IMR-90 (cell line): ENCODE measurements around the gene ZNF423. TPM values are rescaled to one million over a fixed set of nuclear protein-coding genes. Genes with fewer than 3 reads are reported as not detected.

ENCODE experiments used
- ATAC-seq: fragments of 200-7000 bp; cut with Tn5 transposase; 2 replicates; pipeline ENCODE4 v1.9.1; 2020; ENCODE audit warnings: low read depth, mild to moderate bottlenecking, moderate library complexity
- BruUV-seq: library from RNA; stranded (reverse); fragments of 400-500 nt; replicated peaks from 2 replicates; lab custom pipeline; 2021; lab: Mats Ljungman, UMichigan
- CTCF ChIA-PET: fragments of 300-600 bp; formaldehyde crosslinking; extraction: SDS; loops from one replicate; lab custom pipeline; 2021; ENCODE audit warnings: antibody characterized with exemption; lab: Yijun Ruan, JAX
- POLR2A ChIA-PET: fragments of 300-600 bp; sonication (Branson Sonifier 250); formaldehyde crosslinking; loops from one replicate; lab custom pipeline; 2022; ENCODE audit warnings: antibody characterized with exemption; ENCODE audit not compliant: unreplicated experiment; lab: Charles Lee
- DNase-seq: peaks from one replicate; pipeline ENCODE4 v3.0.0; 2013
- H2AFZ ChIP-seq: replicated peaks from 2 replicates; pipeline ENCODE3; 2013; ENCODE audit warnings: low read length, mild to moderate bottlenecking; ENCODE audit not compliant: poor library complexity
- H2AK5ac ChIP-seq: 2 replicates; pipeline ENCODE4 v1.6.1; 2013; ENCODE audit warnings: low read depth, low read length, inconsistent platforms
- H2AK9ac ChIP-seq: replicated peaks from 2 replicates; pipeline ENCODE3; 2013; ENCODE audit warnings: mild to moderate bottlenecking, low read depth, low read length, moderate library complexity; ENCODE audit not compliant: poor library complexity
- H2BK120ac ChIP-seq: 2 replicates; pipeline ENCODE4 v1.6.1; 2013; ENCODE audit warnings: low read depth, low read length, inconsistent platforms
- H2BK15ac ChIP-seq: 3 replicates; pipeline ENCODE4 v1.6.1; 2013; ENCODE audit warnings: low read depth, low read length, inconsistent platforms
- H2BK20ac ChIP-seq: 2 replicates; pipeline ENCODE4 v1.6.1; 2013; ENCODE audit warnings: low read depth, mild to moderate bottlenecking, inconsistent platforms, low read length, moderate library complexity
- H2BK5ac ChIP-seq: 2 replicates; pipeline ENCODE4 v1.6.1; 2013; ENCODE audit warnings: mild to moderate bottlenecking, low read depth, low read length, inconsistent platforms; ENCODE audit not compliant: poor library complexity, severe bottlenecking
- H3K14ac ChIP-seq: replicated peaks from 2 replicates; pipeline ENCODE4 v1.6.1; 2013; ENCODE audit warnings: low read depth, low read length, inconsistent platforms
- H3K18ac ChIP-seq: 2 replicates; pipeline ENCODE4 v1.6.1; 2013; ENCODE audit warnings: low read depth, low read length, control low read depth
- H3K23ac ChIP-seq: 2 replicates; pipeline ENCODE4 v1.6.1; 2013; ENCODE audit warnings: low read depth, low read length, inconsistent platforms
- H3K27ac ChIP-seq: 2 replicates; pipeline ENCODE4 v1.5.1; 2013; ENCODE audit warnings: mild to moderate bottlenecking, control low read depth, low read length; ENCODE audit not compliant: insufficient read depth
- H3K27me3 ChIP-seq: 2 replicates; pipeline ENCODE4 v1.6.1; 2013; ENCODE audit warnings: low read length; ENCODE audit not compliant: control insufficient read depth, insufficient read depth
- H3K36me3 ChIP-seq: 2 replicates; pipeline ENCODE4 v1.6.1; 2013; ENCODE audit warnings: low read length, mixed read lengths; ENCODE audit not compliant: control insufficient read depth, insufficient read depth
- H3K4ac ChIP-seq: 2 replicates; pipeline ENCODE4 v1.6.1; 2013; ENCODE audit warnings: low read depth, low read length, inconsistent platforms
- H3K4me1 ChIP-seq: 2 replicates; pipeline ENCODE4 v1.6.1; 2013; ENCODE audit warnings: low read length, mixed read lengths; ENCODE audit not compliant: control insufficient read depth, insufficient read depth
- H3K4me2 ChIP-seq: 2 replicates; pipeline ENCODE4 v1.6.1; 2013; ENCODE audit warnings: low read depth, mild to moderate bottlenecking, control low read depth, low read length, moderate library complexity
- H3K4me3 ChIP-seq: 2 replicates; pipeline ENCODE4 v1.5.1; 2013; ENCODE audit warnings: low read depth, mild to moderate bottlenecking, control low read depth, low read length, moderate library complexity; ENCODE audit not compliant: insufficient read depth
- H3K56ac ChIP-seq: 2 replicates; pipeline ENCODE4 v1.6.1; 2013; ENCODE audit warnings: low read length, inconsistent platforms; ENCODE audit not compliant: insufficient read depth; ENCODE audit errors: extremely low read depth
- H3K79me1 ChIP-seq, 2 experiments: 2 replicates each; pipeline ENCODE4 v1.6.1; 2013; ENCODE audit warnings: low read length in 2 of 2, inconsistent platforms in 1 of 2, low read depth in 1 of 2
- H3K9ac ChIP-seq: 2 replicates; pipeline ENCODE4 v1.6.1; 2013; ENCODE audit warnings: low read depth, low read length, control low read depth
- H3K9me1 ChIP-seq: 2 replicates; pipeline ENCODE4 v1.6.1; 2013; ENCODE audit warnings: low read length, inconsistent platforms; ENCODE audit not compliant: insufficient read depth
- H3K9me3 ChIP-seq: 2 replicates; pipeline ENCODE4 v1.6.1; 2013; ENCODE audit warnings: low read length; ENCODE audit not compliant: control insufficient read depth, insufficient read depth
- H4K20me1 ChIP-seq: 2 replicates; pipeline ENCODE4 v1.6.1; 2013; ENCODE audit warnings: low read length, inconsistent platforms; ENCODE audit not compliant: insufficient read depth
- H4K5ac ChIP-seq: 2 replicates; pipeline ENCODE4 v1.6.1; 2013; ENCODE audit warnings: mild to moderate bottlenecking, low read depth, low read length, control low read depth
- H4K8ac ChIP-seq, 2 experiments: 2 replicates each; pipeline ENCODE4 v1.6.1; 2013; ENCODE audit warnings: low read depth in 2 of 2, low read length in 2 of 2, control low read depth in 1 of 2, inconsistent platforms in 1 of 2
- H4K91ac ChIP-seq: 2 replicates; pipeline ENCODE4 v1.6.1; 2013; ENCODE audit warnings: low read depth, low read length, inconsistent platforms; ENCODE audit not compliant: insufficient read depth
- FOS ChIP-seq: fragments of 150-350 bp; IDR thresholded peaks from 2 replicates; pipeline ENCODE4 v1.6.1; 2016; ENCODE audit warnings: low read depth, low read length
- SMC3 ChIP-seq: fragments of 150-350 bp; IDR thresholded peaks from 2 replicates; pipeline ENCODE4 v1.6.1; 2016; ENCODE audit warnings: low read depth, mild to moderate bottlenecking, antibody characterized with exemption, low read length, moderate library complexity
- WGBS, 2 experiments: methylation state at CpG; one replicate each; pipeline versions ENCODE4 v1.1.5 to v1.1.7; 2013; ENCODE audit warnings: missing lambda C conversion rate in 2 of 2; ENCODE audit not compliant: insufficient read length in 1 of 2; ENCODE audit errors: extremely low coverage in 2 of 2; 5-methylcytosine and 5-hydroxymethylcytosine counted together
- dilution Hi-C: fragments of 300-500 bp; cut with HindIII; formaldehyde crosslinking; loops from one replicate; pipeline ENCODE4 v1.14.3; 2018; ENCODE audit warnings: low sequenced_read_pairs; ENCODE audit not compliant: unreplicated experiment
- in situ Hi-C: fragments of 300-500 bp; cut with MboI; formaldehyde crosslinking; loops from 3 replicates; pipeline ENCODE4 v1.14.3; 2019; ENCODE audit warnings: low sequenced_read_pairs, inconsistent platforms, mixed read lengths
- intact Hi-C: fragments of 100-400 bp; cut with micrococcal nuclease; formaldehyde crosslinking; loops from 2 replicates; pipeline ENCODE4 v1.10.0; 2022
- polyA plus RNA-seq, 3 experiments: library from polyadenylated mRNA; depleted of rRNA; stranded (reverse); fragments of >200 nt; gene quantifications; 2 replicates each; pipeline ENCODE4 v1.2.3, GENCODE V29; 2012; ENCODE audit warnings: low replicate concordance in 1 of 3
- total RNA-seq: library from RNA; depleted of rRNA; stranded (reverse); fragments of >200 nt; gene quantifications from 2 replicates; pipeline ENCODE4 v1.2.3, GENCODE V29; 2012

Gene ZNF423
- total and polyA plus RNA-seq, 2 of the 4 experiments (the other 2 are of a cell fraction): under 0.01 to 0.10 TPM

- Histone ChIP-seq H2AK5ac (no peak overlapping the region), H3K14ac (no peak overlapping the region), H3K4me2 (no peak overlapping the region), H3K23ac (no peak overlapping the region), H2BK5ac (no peak overlapping the region), H3K18ac (no peak overlapping the region), H3K4me1 (no peaks in the 10 kb centered on the region), H2BK15ac (no peak overlapping the region), H3K9me1 (no peaks in the 10 kb centered on the region), H3K79me1 (no peaks in the 10 kb centered on the region), H3K9ac (no peak overlapping the region), H3K36me3 (no peaks in the 10 kb centered on the region), H4K8ac (no peak overlapping the region), H3K56ac (no peak overlapping the region), H2AFZ (no peak overlapping the region), H4K91ac (no peak overlapping the region), H4K20me1 (no peaks in the 10 kb centered on the region), H2AK9ac (no peak overlapping the region), H3K27me3 (peaks cover 21% of the 10 kb centered on the region), H4K5ac (no peak overlapping the region), H3K4me3 (no peak overlapping the region), H3K27ac (no peak overlapping the region), H2BK120ac (no peak overlapping the region), H3K9me3 (no peaks in the 10 kb centered on the region), H2BK20ac (no peak overlapping the region), H3K4ac (no peak overlapping the region)
- ChIA-PET CTCF (no interaction called here), POLR2A (no interaction called here)
- no TSS peak for BruUV-seq
- no peak for DNase-seq
- 100% methylated on average over 1 of the region's 2 CpGs; no CpG with 5 or more reads in 1 of the 2 experiments for WGBS, 2 experiments
- TF ChIP-seq SMC3 (no peak), FOS (no peak)
- in situ Hi-C loops: no loop called here
- intact Hi-C loops: no loop called here
- dilution Hi-C loops: no loop called here
- no peak for ATAC-seq
These were observed 19.7 kb downstream of the ZNF423 start for GRCh38 chr16:49836218-49836617.
